Tibial artery (tissue), 4 donors: Measurements from ENCODE around the gene RAB1B.
A peak's percentile ranks its signal among the peaks of the same experiment; 100 is the strongest.
"Not testable (repeated sequence)": the region's sequence is repeated elsewhere in the genome, so short reads cannot be mapped to it uniquely, and the experiment has no call there.

Experiments used
- DNase-seq, 2 donors: peaks; one replicate each; pipeline ENCODE4 v3.0.0-alpha.2; 2019
- H3K27ac ChIP-seq, 2 donors: fragments of 200-600 bp; sonication (generic) in 1 of 2; 1 replicate in 1 of 2; 2 replicates in 1 of 2; pipeline ENCODE4 v1.5.1; 2018 to 2019; ENCODE audit warnings: mild to moderate bottlenecking in 1 of 2
- H3K27me3 ChIP-seq, 2 donors: fragments of 200-600 bp; sonication (generic) in 1 of 2; one replicate each; pipeline versions ENCODE4 v1.5.1 to v1.6.0; 2016 to 2019
- H3K36me3 ChIP-seq, 3 donors: fragments of 200-600 bp; sonication (generic) in 2 of 3; one replicate each; pipeline ENCODE4 v1.5.1; 2016 to 2019; ENCODE audit warnings: mild to moderate bottlenecking in 2 of 3
- H3K4me1 ChIP-seq, 4 donors: fragments of 200-600 bp; sonication (generic) in 2 of 4; 1 replicate in 3 of 4; 2 replicates in 1 of 4; pipeline ENCODE4 v1.5.1; 2016 to 2019
- H3K4me3 ChIP-seq, 2 donors: fragments of 200-600 bp; sonication (generic) in 1 of 2; 1 replicate in 1 of 2; 2 replicates in 1 of 2; pipeline ENCODE4 v1.5.1; 2018 to 2019; ENCODE audit warnings: mild to moderate bottlenecking in 2 of 2
- H3K9me3 ChIP-seq, 3 donors: fragments of 200-600 bp; sonication (generic) in 1 of 3; one replicate each; pipeline ENCODE4 v1.5.1; 2016 to 2019
- CTCF ChIP-seq, 2 experiments: fragments of 200-600 bp in 1 of 2; fragments of 450-650 bp in 1 of 2; IDR thresholded peaks; one replicate each; pipeline ENCODE4 v1.5.1; 2017 to 2019; ENCODE audit warnings: antibody characterized with exemption in 2 of 2, mild to moderate bottlenecking in 1 of 2, moderate library complexity in 1 of 2
- intact Hi-C: fragments of 100-400 bp; cut with DNase I; formaldehyde crosslinking; loops from one replicate; pipeline ENCODE4 v1.15.0; 2023; ENCODE audit warnings: low total_unique reads

The RAB1B gene

GRCh38 chr11:66275396-66275795 is 7.0 kb downstream of the RAB1B start:
- Histone ChIP-seq H3K9me3 (no peaks in the 10 kb centered on the region), H3K27me3 (no peaks in the 10 kb centered on the region), H3K4me1 (peaks cover 0 to 24% (median 18%) of the 10 kb centered on the region in 4 donors), H3K27ac (no peak overlapping the region), H3K36me3 (peaks cover 28 to 55% (median 50%) of the 10 kb centered on the region in 3 donors), H3K4me3 (no peak overlapping the region)
- TF ChIP-seq CTCF (IDR thresholded peaks at IDR 0.05) = no peak
- DNase-seq = no peak
- intact Hi-C loops = no loop called here

GRCh38 chr11:66275984-66276612 is 7.7 kb downstream of the RAB1B start:
- H3K27me3 ChIP-seq = no peaks in the 10 kb centered on the region
- no peak for DNase-seq
- H3K9me3 ChIP-seq = no peaks in the 10 kb centered on the region
- intact Hi-C loops = no loop called here
- peaks cover 0 to 17% (median 12%) of the 10 kb centered on the region in 4 donors for H3K4me1 ChIP-seq
- H3K36me3 ChIP-seq = peaks cover 28 to 55% (median 50%) of the 10 kb centered on the region in 3 donors
- TF ChIP-seq CTCF (IDR thresholded peaks at IDR 0.05) = no peak
- no peak overlapping the region for H3K4me3 ChIP-seq
- H3K27ac ChIP-seq = no peak overlapping the region

- H3K9me3 ChIP-seq, intact Hi-C loops, H3K27me3 ChIP-seq, H3K4me3 ChIP-seq, H3K27ac ChIP-seq, DNase-seq: not testable (repeated sequence)
- peaks cover 0 to 16% (median 12%) of the 10 kb centered on the region in 4 donors for H3K4me1 ChIP-seq
- peaks cover 26 to 53% (median 49%) of the 10 kb centered on the region in 3 donors for H3K36me3 ChIP-seq
Measured at GRCh38 chr11:66276619-66277018, 8.2 kb downstream of the RAB1B start.

GRCh38 chr11:66277064-66277463 is 8.6 kb downstream of the RAB1B start:
- DNase-seq = not testable (repeated sequence)
- Histone ChIP-seq H3K27ac (peak overlapping the region; percentile 54 to 61), H3K4me1 (peaks cover 0 to 17% (median 14%) of the 10 kb centered on the region in 4 donors)

GRCh38 chr11:66277471-66278362 is 9.3 kb downstream of the RAB1B start, which contains the start of gene CNIH2:
Gene CNIH2 (plus strand): TSS chr11:66278175. CDS start chr11:66278457, 282 bp downstream.
- DNase-seq = no peak
- Histone ChIP-seq H3K4me1 (peaks cover 2 to 24% (median 21%) of the 10 kb centered on the region in 4 donors), H3K36me3 (peaks cover 15 to 42% (median 38%) of the 10 kb centered on the region in 3 donors), H3K27me3 (no peaks in the 10 kb centered on the region), H3K27ac (peak within 1 kb of the TSS; percentile 54 to 61), H3K9me3 (no peaks in the 10 kb centered on the region), H3K4me3 (peak within 1 kb of the TSS; percentile 29 to 49)
- intact Hi-C loops = no loop called here
- no peak for TF ChIP-seq CTCF (IDR thresholded peaks at IDR 0.05)

More at GRCh38 chr11:66277064-66277463, 8.6 kb downstream of the RAB1B start:
- peaks cover 22 to 48% (median 44%) of the 10 kb centered on the region in 3 donors for H3K36me3 ChIP-seq
- H3K27me3 ChIP-seq, intact Hi-C loops, H3K9me3 ChIP-seq, H3K4me3 ChIP-seq: not testable (repeated sequence)

- Histone ChIP-seq H3K4me1 (peaks cover 3 to 28% (median 24%) of the 10 kb centered on the region in 4 donors), H3K9me3 (no peaks in the 10 kb centered on the region), H3K27ac (no peak overlapping the region), H3K27me3 (no peaks in the 10 kb centered on the region), H3K4me3 (peak overlapping the region; percentile 29 to 49), H3K36me3 (peaks cover 7 to 34% (median 33%) of the 10 kb centered on the region in 3 donors)
- intact Hi-C loops = no loop called here
- DNase-seq = no peak
- no peak for TF ChIP-seq CTCF (IDR thresholded peaks at IDR 0.05)
Measured at GRCh38 chr11:66278363-66279091, 10.1 kb downstream of the RAB1B start.
